NCI-H2196 (cell line): ENCODE data around the gene DPYD.

Experiments used
- DNase-seq: peaks from one replicate; lab custom pipeline; 2025; ENCODE audit not compliant: unreplicated experiment; lab: John Stamatoyannopoulos, UW

Gene DPYD

DNA sequence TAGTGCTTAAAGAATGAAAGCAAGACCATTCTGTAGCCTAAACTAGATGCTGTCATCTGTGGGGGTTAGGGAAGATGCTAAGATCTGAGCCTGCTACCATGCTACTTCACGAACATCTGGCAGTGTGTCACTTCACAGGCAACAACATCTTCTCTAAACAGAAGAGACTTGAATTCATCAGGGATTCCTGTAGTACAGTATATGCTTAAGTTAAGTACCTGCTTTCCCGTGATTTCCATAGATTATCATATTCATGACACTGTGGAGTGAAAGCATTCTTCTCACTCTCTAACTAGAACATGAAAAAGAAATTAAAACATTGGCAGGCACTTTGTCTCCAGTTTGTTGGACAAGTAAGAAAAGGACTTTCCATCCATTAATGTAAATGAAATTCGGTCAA, 808.4 kb downstream of the DPYD start:
- DNase-seq, result no peak

DNA sequence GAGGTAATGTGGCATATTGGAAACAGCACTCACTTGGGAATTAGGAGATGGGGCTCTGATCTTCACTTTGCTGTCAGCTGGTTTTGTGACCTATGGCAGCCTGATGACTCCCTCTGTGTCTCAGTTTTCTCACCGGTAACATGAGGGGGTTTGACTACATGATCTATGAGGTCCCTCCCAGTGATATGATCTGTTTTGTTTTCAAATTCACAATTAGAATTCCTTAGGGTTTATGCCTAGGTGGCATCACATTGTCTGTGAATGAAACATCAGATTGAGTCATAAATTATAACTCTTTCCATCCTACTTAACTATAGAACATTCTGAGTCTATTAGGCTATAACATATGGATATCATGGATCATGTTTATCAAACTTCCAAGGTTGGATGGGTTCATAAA, 812.7 kb downstream of the DPYD start:
- no peak for DNase-seq

DNA sequence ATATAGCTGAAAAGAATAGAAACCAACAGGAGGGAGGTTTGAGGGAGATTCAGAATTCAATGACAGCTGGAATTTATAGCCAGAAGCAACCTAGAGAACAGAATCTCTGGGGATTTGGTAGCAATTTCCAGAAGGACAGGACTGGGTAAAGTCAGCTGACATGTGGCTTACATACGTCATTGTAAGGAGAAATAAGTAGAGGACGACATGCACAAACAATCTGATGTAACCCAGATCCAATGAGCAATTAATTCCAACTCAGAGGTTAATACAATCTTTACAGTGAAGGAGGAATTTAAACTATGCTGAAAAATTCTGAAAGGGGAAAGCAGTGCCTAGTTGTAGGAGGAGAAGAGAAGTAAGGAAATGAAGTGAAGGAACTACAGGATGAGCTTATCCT, 815.3 kb downstream of the DPYD start:
- no peak for DNase-seq

DNA sequence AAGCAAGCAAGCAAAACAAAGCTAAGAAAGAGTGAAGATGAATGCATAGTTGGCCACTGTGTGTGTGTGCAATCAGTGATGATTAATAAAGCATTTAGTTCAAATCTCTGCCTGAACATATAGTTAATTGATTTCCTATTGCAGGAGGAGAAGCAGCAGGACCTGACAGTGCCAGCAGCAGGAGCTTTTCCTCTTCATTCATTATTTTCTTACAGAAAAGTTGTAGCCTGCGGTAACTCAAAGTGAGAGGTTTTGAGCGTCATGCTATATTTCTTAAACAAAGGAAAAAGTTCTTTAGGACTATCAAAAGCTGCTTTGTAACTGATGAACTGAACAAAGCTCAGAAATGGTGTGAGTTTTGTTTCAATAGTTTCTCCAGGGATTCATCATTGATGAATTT, 819.3 kb downstream of the DPYD start:
- DNase-seq, result no peak

DNA sequence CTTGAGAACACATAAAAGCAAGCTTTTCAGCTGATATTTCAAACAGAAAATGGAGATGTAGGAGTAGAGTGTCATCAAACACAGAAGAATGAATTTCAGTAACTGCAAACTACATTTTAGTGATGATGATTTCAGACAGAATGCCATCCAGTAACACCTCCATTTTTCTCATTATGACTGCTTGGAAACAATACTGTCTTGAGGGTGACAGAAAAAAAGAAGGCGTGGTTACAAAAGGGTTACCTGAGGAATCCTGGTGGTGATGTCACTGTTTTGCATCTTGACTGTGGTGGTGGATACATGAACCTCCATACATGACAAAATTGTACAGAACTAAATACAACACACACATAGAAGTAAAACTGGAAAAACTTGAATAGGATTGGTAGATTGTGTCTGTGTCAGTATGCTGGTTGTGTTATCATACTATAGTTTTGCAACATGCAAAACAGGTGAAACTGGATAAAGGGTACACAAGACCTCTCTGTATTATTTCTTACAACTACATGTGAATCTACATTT, 823.4 kb downstream of the DPYD start:
- DNase-seq, result no peak

DNA sequence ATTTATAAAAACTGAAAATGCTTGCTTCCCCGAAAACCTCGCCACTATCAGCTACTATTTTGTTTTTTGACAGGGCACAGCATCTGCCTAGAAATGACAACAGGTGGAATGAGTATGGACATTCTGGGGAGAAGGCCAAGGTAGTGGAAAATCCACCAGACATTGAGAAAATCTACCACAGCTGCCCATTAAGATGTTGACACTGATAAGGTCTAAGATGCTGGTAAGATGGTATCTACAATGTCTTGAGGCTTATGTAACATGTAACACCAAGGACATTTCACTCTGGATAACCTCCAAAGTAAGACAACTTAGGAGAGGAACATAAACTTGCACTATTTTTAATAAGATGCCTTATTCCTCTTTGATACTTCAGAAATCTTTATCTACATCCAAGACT, 825.1 kb downstream of the DPYD start:
- DNase-seq, result no peak

DNA sequence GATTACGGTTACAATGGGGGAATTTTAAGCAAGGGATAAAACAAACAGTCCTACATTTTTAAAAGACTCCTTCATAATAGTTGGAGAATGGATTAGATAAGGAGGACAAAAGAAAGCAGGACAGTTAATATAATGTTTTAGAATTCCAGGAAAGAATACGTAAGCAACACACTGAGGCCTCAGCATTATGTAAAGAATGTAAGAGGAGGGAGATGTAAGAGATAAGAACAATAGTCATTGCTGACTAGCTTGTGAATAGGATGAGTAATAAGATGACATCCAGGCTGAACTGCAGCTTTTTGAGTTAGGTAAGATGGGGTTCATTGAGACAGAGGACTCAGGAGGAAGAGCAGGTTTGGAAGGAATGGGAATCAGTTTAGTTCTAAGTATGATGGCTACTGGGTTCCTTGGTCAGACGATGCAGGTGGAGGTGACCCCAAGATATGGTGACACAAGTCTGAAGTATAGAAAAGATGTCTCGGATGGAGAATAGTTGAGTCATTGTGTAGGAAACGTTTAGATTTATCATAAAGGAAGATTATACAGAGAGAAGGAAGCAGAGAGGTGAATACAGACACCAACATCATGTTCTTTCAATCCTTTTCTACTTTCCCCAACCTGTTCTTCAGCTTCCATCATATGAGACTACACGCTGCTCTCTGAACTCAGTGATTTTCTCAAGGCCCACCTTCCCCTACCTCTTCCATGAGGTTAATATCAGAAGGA, 826.4 kb downstream of the DPYD start:
- DNase-seq, result no peak

DNA sequence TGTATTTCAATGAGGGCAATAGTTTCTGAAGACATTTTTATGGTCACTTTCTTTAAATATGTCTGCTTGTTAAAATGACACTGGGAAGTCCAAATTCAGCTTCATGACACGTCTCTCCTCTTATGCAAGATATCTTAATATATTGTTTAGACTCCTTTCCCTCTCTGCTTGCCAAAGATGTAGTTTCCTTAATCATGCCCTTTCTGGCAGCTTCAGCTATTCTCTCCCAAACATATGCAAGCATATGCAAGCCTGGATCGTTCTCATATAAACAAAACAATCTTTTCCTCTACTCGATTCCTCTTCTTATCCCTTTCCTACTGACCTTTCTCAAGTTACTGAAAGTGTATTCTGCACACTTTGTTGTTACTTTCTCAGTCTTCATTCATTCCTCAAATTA, 827.1 kb downstream of the DPYD start:
- no peak for DNase-seq

DNA sequence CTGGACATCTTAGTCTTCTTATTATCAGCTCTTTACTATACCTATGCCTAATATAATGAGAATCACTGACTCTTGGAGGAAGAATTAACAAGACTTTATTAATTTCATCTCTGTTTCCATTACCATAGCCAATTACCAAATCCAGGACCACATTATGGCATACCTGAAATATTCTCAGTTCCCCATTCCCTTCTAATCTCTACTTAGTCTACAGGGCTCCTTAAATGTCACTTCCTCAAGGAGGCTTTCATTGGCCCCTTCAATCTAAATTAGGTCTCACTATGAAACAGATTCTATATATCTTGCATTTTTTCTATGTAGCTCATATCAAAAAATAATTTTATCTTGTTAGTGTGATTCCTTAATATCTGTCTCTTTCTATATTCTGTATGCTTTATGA, 828.0 kb downstream of the DPYD start:
- DNase-seq, result no peak

DNA sequence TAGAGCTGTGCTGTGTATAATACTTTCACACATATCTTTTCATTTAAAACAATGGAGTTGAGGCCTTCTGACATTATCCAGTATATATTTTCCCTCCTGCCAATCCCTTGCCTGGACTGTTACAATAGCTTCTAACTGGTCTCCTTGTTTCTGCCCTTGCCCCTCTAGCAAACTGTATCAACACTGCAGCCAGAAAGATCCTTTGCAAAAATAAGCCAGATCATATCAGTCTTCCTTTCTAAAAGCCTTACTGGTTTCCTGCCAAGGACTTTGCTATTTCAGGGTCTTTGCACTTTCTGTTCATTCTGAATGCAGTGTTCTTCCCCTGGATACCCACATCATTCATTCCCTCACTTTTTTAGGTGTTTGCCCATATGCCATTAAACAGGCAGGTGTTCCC, 829.2 kb downstream of the DPYD start:
- no peak for DNase-seq

DNA sequence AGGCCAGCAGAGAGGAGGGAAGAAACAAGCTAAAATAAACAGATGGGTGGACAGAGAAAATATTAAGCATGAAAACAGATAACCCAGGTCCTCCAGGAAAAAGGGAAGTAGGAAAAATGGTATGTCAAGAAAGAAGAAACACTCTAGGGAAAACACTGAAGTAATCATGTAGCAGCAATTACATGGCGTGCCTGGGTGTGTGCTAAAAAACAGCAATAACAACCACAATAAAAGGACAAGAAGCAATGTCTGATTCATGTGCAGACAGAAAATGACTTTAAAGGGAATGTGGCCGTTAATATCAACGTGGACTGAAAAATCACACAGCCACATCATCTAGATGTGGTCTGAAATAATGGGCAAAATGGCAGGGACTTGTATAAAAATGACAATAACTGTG, 829.6 kb downstream of the DPYD start:
- no peak for DNase-seq

DNA sequence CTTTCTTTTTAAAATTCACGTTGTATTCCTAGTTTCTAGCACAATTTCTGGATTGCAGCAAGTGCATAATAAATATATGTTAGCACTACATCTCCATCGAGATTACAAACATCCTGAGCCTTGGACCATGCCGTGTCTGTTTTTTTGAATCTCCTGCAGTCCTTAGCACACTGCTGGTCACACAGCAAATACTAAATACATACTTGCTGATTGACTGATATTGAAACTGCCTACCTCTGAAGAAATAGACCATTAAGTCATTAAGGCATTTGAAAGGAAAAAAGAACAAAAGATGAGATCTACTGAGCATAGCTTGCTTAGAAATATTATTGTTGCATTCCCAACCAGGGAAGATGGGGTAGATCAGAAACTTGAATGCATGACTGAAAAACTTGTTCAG, 830.1 kb downstream of the DPYD start:
- no peak for DNase-seq

DNA sequence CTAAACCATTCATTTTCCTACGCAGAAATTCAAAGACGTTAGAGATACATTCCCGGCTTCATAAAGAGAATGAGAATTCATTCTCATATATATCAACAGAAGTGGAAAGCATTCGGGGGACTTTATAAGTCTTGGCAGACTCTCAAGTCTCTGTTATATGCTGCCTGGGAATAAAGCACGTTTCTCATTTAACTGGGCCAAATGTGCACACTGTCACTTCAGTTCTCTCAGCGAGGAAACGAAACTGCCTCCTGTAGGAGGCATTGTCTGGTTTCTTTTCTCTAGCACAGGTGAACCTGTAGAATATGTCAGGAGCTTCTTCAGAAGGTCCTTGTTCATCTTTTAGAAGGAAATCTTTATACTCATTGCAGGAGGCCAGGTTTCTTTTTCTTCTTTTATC, 831.7 kb downstream of the DPYD start:
- DNase-seq, result no peak

DNA sequence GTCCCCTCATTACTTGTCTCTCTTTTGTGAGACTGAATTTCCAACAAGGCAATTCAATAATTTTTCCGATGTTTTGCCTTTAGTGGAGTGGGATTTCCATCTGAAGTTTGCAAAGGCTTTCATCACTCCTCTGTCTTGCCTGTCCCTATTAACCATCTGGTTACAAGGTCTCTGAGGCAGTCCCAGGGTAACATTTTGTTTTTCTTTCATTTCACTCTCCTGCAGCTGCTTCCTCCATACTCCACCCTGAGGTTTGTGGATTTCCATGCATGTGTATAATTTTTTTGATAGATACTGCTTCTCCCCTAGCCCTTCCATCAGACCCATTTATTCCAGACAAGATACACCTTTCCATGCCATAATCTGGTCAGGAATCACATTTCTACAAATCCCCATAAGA, 832.4 kb downstream of the DPYD start:
- DNase-seq, result no peak

DNA sequence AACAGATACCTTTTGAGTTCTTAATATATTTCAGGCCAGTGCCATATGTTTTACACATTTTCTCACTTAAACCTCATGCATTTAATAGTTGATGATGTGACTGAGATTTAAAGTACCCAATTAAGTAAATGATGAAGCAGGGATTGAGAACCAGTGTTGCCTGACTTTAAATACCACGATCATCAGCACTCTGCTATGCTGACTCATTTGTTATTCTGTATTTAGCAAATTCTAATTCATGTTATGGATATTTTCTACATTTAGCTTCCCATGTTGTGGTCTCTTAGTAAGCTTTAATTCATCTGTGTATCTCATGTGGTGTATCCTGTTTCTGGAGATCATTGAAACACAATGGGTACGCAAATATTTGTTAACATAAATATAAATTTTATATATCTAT, 836.3 kb downstream of the DPYD start:
- DNase-seq, result no peak

DNA sequence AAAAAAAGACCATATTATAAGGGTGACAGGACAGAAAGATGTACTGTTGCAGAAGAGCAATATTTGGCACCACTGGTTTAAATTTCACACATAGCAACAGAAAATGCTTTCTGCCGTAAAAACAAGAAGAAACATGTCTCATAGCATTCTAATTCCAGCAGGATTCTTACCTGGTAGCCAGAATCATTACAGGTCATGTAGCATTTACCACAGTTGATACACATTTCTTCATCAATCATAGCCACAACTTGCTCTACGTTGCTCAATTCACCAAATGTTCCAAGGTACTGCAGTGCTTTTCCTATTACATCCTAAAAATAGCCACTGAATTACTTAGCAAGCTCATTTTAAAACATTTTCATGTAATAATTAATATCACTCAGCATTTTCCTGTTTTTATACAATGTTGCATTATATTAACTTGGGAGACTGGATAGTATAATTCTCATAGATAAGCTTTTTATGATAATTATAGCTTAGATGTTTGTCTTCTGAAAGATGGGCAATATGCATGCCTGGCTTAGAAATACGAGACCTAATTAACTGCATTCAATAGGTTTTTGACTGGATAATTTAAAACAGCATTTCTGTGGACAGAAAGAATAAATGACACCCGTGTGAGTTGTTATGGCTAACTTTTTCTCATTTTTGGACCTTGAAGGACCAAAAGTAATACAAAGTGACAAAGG, 838.5 kb downstream of the DPYD start:
- DNase-seq, result no peak

DNA sequence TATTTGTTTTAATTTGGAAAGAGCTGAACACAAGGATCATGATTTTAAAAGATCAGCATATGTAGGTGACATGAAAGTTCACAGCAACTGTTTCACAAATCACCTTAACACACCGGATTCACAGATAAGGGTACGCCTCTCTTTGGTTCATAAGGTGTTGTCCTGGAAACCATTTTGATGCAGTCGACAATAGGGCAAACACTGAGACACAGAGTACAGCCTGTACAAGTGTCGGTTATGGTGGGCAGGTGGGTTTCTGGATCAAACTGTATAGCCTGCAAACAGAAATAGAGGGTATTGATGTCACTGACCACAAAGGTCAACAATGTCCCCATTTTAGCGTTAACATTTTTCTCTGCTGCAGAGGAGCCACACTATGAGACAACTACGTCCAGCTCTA, 842.0 kb downstream of the DPYD start:
- DNase-seq, result no peak

DNA sequence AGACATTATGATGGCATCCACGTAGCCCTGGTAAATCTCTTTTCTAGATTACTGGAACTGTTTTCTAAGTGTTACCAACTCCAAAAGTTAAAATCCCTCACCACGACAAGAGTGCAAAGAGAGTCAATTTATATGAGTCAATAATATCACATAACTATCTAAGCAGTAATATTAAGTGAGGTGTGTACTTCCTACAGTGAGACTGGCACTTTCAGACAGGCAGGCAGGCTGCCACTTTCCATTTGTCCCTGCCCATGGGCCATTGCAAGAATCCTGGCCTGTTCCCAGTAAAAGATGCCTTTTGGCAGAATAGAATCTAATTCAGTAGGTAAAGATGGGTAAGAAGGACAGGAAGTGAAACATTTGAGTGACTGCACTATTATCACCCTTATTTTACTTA, 843.6 kb downstream of the DPYD start:
- DNase-seq, result no peak

DNA sequence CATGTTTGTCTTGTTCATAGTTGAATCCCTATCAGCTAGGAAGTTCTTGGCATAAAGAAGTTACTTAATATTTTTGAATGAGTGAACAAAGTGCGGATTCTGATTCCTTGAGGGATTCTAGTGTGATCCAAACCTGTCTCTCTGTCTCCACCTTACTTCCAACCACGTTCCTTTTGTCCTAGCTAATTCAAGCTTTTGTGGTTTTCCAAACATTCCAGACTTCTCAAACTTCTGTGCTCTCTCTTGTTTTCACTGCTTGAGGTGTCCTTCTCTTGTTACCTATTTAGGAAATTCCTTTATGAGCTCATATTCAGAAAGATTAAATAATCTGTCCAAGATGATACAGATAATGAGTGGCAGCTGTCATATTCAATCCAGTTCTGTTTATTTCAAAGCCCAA, 846.1 kb downstream of the DPYD start:
- DNase-seq, result no peak

DNA sequence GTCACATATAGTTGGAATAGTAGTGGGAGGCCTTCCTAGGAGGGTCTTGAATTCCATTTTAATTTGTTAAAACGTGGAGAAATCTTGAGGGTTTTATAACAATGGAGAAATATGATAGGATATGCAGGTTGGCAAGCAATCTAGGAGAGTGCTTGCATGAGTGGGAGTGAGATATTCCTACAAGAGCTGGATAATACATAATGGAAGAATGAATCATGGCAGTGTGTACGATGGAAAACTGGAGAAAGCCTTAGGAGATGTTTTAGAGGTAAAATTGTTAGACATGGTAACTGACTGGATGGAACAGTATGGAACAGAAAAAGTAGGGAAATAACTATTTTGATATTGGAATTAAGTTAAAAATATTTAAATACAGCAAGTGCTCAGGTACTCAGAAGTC, 846.9 kb downstream of the DPYD start:
- DNase-seq, result no peak

DNA sequence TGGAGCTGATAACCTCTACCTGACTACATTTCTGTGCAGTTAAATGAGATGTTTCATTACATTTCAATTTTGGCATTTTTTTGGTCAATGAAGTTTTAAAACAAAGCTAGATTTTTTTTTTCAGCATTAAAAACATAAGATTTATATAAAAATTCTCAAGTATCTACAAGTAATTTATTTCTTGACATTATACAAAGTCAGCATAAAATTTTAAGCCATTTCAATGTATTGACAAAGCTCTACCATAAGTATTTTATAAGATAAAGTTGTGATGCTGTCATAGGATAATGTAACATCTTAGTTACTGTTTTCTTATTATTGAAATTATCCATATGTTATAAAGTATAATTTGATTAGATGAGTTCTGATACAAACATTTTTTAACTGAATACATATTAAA, 847.7 kb downstream of the DPYD start:
- no peak for DNase-seq

DNA sequence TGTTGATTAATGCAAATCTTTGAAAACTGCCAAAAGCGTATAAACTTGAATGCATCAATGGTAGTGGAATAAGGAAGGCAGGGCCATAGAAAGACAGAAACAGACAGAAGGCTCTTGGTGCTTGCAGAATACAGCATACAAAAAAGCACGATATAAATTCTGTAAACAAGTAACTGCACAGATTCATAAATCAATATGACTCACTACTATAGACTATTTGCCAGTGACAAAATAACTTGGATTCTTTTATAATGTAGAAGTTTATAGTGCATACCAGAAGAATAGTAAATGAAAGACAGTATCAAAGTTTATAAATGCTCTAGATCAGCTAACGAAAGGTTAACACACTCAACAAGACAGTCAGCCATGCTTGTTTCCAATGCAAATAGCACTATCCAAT, 849.7 kb downstream of the DPYD start:
- no peak for DNase-seq

DNA sequence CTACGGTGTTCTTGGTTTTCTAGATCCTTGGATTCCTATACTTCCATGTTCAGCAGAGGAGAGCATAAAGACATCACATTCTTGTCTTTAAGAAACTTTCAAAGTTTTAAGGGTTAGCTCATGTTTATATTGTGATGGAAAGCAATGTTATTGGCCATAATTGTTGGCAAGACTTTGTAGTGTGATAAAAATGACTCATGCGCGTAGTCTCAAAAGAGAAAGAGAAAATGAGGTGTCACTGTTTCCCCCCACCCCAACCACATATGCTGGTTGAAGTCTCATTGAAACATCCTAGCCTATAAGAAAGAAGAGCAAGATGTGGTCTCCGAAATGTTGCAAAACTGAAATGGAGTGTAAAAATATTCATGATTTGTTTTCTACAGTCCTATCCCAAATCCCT, 850.5 kb downstream of the DPYD start:
- DNase-seq, result no peak
